Measurements from ENCODE around the gene ART3.

The ART3 gene

GRCh38 chr4:76058888-76059426 lies 15.6 kb upstream of the ART3 start:
- TF ChIP-seq ZNF274 (IDR thresholded peaks at IDR 0.05; ENCODE audit: low read depth, low read length): no peak
- no peak overlapping the region for H3K4me3 ChIP-seq (ENCODE audit: low read length)

- H3K4me3 ChIP-seq (ENCODE audit: low read length): no peak overlapping the region
Measured at GRCh38 chr4:76059750-76060149, 14.8 kb upstream of the ART3 start.

GRCh38 chr4:76060506-76060905 lies 14.0 kb upstream of the ART3 start:
- no peak for TF ChIP-seq ZNF274 (IDR thresholded peaks at IDR 0.05; ENCODE audit: low read depth, low read length)
- no peak overlapping the region for H3K4me3 ChIP-seq (ENCODE audit: low read length)

More at GRCh38 chr4:76059750-76060149, 14.8 kb upstream of the ART3 start:
- no peak for TF ChIP-seq ZNF274 (IDR thresholded peaks at IDR 0.05; ENCODE audit: low read depth, low read length)

- TF ChIP-seq ZNF274 (IDR thresholded peaks at IDR 0.05; ENCODE audit: low read depth, low read length): no peak
- no peak overlapping the region for H3K4me3 ChIP-seq (ENCODE audit: low read length)
Measured at GRCh38 chr4:76061421-76061820, 13.1 kb upstream of the ART3 start.

GRCh38 chr4:76061982-76062381 lies 12.5 kb upstream of the ART3 start:
- no peak for TF ChIP-seq ZNF274 (IDR thresholded peaks at IDR 0.05; ENCODE audit: low read depth, low read length)
- no peak overlapping the region for H3K4me3 ChIP-seq (ENCODE audit: low read length)

- no peak overlapping the region for H3K4me3 ChIP-seq (ENCODE audit: low read length)
- no peak for TF ChIP-seq ZNF274 (IDR thresholded peaks at IDR 0.05; ENCODE audit: low read depth, low read length)
Measured at GRCh38 chr4:76066546-76066945, 8.0 kb upstream of the ART3 start.

- TF ChIP-seq ZNF274 (IDR thresholded peaks at IDR 0.05; ENCODE audit: low read depth, low read length): no peak
- no peak overlapping the region for H3K4me3 ChIP-seq (ENCODE audit: low read length)
Measured at GRCh38 chr4:76067652-76068286, 6.7 kb upstream of the ART3 start.

- TF ChIP-seq ZNF274 (IDR thresholded peaks at IDR 0.05; ENCODE audit: low read depth, low read length): no peak
- H3K4me3 ChIP-seq (ENCODE audit: low read length): no peak overlapping the region
Measured at GRCh38 chr4:76072760-76073159, 1.7 kb upstream of the ART3 start.

- no peak for TF ChIP-seq ZNF274 (IDR thresholded peaks at IDR 0.05; ENCODE audit: low read depth, low read length)
- H3K4me3 ChIP-seq (ENCODE audit: low read length): no peak overlapping the region
Measured at GRCh38 chr4:76074993-76075600, 588 bp downstream of the ART3 start.

GRCh38 chr4:76078033-76078613 lies 3.6 kb downstream of the ART3 start:
- H3K4me3 ChIP-seq (ENCODE audit: low read length): no peak overlapping the region

GRCh38 chr4:76083386-76083988 lies 9.0 kb downstream of the ART3 start:
- no peak overlapping the region for H3K4me3 ChIP-seq (ENCODE audit: low read length)
- TF ChIP-seq ZNF274 (IDR thresholded peaks at IDR 0.05; ENCODE audit: low read depth, low read length): no peak

More at GRCh38 chr4:76078033-76078613, 3.6 kb downstream of the ART3 start:
- no peak for TF ChIP-seq ZNF274 (IDR thresholded peaks at IDR 0.05; ENCODE audit: low read depth, low read length)

- H3K4me3 ChIP-seq (ENCODE audit: low read length): no peak overlapping the region
- TF ChIP-seq ZNF274 (IDR thresholded peaks at IDR 0.05; ENCODE audit: low read depth, low read length): no peak
Measured at GRCh38 chr4:76084542-76084941, 10.0 kb downstream of the ART3 start.

- TF ChIP-seq ZNF274 (IDR thresholded peaks at IDR 0.05; ENCODE audit: low read depth, low read length): no peak
- no peak overlapping the region for H3K4me3 ChIP-seq (ENCODE audit: low read length)
Measured at GRCh38 chr4:76087007-76087769, 12.7 kb downstream of the ART3 start.

- TF ChIP-seq ZNF274 (IDR thresholded peaks at IDR 0.05; ENCODE audit: low read depth, low read length): no peak
- no peak overlapping the region for H3K4me3 ChIP-seq (ENCODE audit: low read length)
Measured at GRCh38 chr4:76088719-76089118, 14.2 kb downstream of the ART3 start.
